Left hindlimb (tissue), 1 donor: Measurements from ENCODE around the gene C5orf63.
"Not testable (repeated sequence)": the region's sequence is repeated elsewhere in the genome, so short reads cannot be mapped to it uniquely, and the experiment has no call there.

Source experiments
- DNase-seq: peaks from one replicate; pipeline ENCODE4 v3.0.0-alpha.2; 2018

C5orf63 gene

GRCh38 chr5:127072861-127073846, at the start of gene C5orf63:
C5orf63 (minus strand) TSS chr5:127073502; CDS start chr5:127058995, 14,507 bp downstream.
- DNase-seq = peak; percentile 70

- no peak for DNase-seq
These were observed 39.1 kb upstream of the C5orf63 start for GRCh38 chr5:127112347-127112864.

GRCh38 chr5:127111112-127111511, 37.8 kb upstream of the C5orf63 start:
- no peak for DNase-seq

- not testable (repeated sequence) for DNase-seq
These were observed 35.4 kb upstream of the C5orf63 start for GRCh38 chr5:127108624-127109260.

GRCh38 chr5:127101935-127102334, 28.6 kb upstream of the C5orf63 start:
- no peak for DNase-seq

- DNase-seq = no peak
These were observed 28.2 kb upstream of the C5orf63 start for GRCh38 chr5:127101533-127101932.

- no peak for DNase-seq
These were observed 24.9 kb upstream of the C5orf63 start for GRCh38 chr5:127098241-127098640.

- no peak for DNase-seq
These were observed 24.0 kb upstream of the C5orf63 start for GRCh38 chr5:127097278-127097677.

GRCh38 chr5:127096328-127096993, 23.2 kb upstream of the C5orf63 start:
- DNase-seq = no peak

GRCh38 chr5:127094161-127094814, 21.0 kb upstream of the C5orf63 start:
- DNase-seq = no peak

- no peak for DNase-seq
These were observed 19.4 kb upstream of the C5orf63 start for GRCh38 chr5:127092690-127093089.

- DNase-seq = no peak
These were observed 15.9 kb upstream of the C5orf63 start for GRCh38 chr5:127089191-127089590.

- DNase-seq = no peak
These were observed 14.9 kb upstream of the C5orf63 start for GRCh38 chr5:127088251-127088650.

- no peak for DNase-seq
These were observed 13.3 kb upstream of the C5orf63 start for GRCh38 chr5:127086589-127086988.

GRCh38 chr5:127085796-127086195, 12.5 kb upstream of the C5orf63 start:
- DNase-seq = no peak

- no peak for DNase-seq
These were observed 12.1 kb upstream of the C5orf63 start for GRCh38 chr5:127085371-127085770.

- DNase-seq = no peak
These were observed 11.4 kb upstream of the C5orf63 start for GRCh38 chr5:127084656-127085055.

GRCh38 chr5:127083711-127084110, 10.4 kb upstream of the C5orf63 start:
- DNase-seq = no peak

GRCh38 chr5:127079994-127080491, 6.7 kb upstream of the C5orf63 start:
- no peak for DNase-seq

- no peak for DNase-seq
These were observed 4.1 kb upstream of the C5orf63 start for GRCh38 chr5:127077366-127077765.

- DNase-seq = no peak
These were observed 3.2 kb upstream of the C5orf63 start for GRCh38 chr5:127076315-127077129.

GRCh38 chr5:127074466-127074865, 1.2 kb upstream of the C5orf63 start:
- no peak for DNase-seq
